Neural crest cell (in vitro differentiated cells): Measurements from ENCODE around the gene ZC3HAV1L. TPM values are rescaled to one million over a fixed set of nuclear protein-coding genes. Genes with fewer than 3 reads are reported as not detected.

Experiments used
- DNase-seq: peaks from one replicate; pipeline ENCODE4 v3.0.0; 2021; ENCODE audit warnings: low read depth, mixed read lengths, low spot score
- H3K27ac Mint-ChIP-seq: one replicate; pipeline ENCODE4 v1.8.0; 2021; ENCODE audit warnings: mild to moderate bottlenecking, mixed read lengths; ENCODE audit not compliant: unreplicated experiment
- H3K27me3 Mint-ChIP-seq: 2 replicates; pipeline ENCODE4 v1.8.0; 2021; ENCODE audit warnings: low read depth, mild to moderate bottlenecking, mixed read lengths
- H3K36me3 Mint-ChIP-seq: 2 replicates; pipeline ENCODE4 v1.8.0; 2021; ENCODE audit warnings: low read depth, mild to moderate bottlenecking, mixed read lengths
- H3K4me1 Mint-ChIP-seq: 2 replicates; pipeline ENCODE4 v1.8.0; 2021; ENCODE audit warnings: mixed read lengths
- H3K4me3 Mint-ChIP-seq: one replicate; pipeline ENCODE4 v1.8.0; 2021; ENCODE audit warnings: mild to moderate bottlenecking, mixed read lengths
- H3K9me3 Mint-ChIP-seq: 2 replicates; pipeline ENCODE4 v1.8.0; 2021; ENCODE audit warnings: mixed read lengths
- total RNA-seq: library from RNA; stranded (reverse); gene quantifications from 2 replicates; pipeline ENCODE4 v1.2.1, GENCODE V29; 2021
- TF ChIP-seq, protein P1 (sequence below): fragments of 200-600 bp; sonication (generic); conservative IDR thresholded peaks from 2 replicates; pipeline ENCODE4 v1.5.0; 2021; ENCODE audit warnings: antibody characterized with exemption, mild to moderate bottlenecking

ZC3HAV1L gene
- total RNA-seq, 1 donor from 2014 or later, result 0.44 TPM

GRCh38 chr7:139054101-139054500 lies 18.3 kb upstream of the ZC3HAV1L start:
- H3K9me3 Mint-ChIP-seq, result no peaks in the 10 kb centered on the region
- H3K27me3 Mint-ChIP-seq, result no peaks in the 10 kb centered on the region
- H3K4me1 Mint-ChIP-seq, result no peaks in the 10 kb centered on the region
- H3K36me3 Mint-ChIP-seq, result peaks cover 6% of the 10 kb centered on the region
- TF ChIP-seq, protein P1, sequence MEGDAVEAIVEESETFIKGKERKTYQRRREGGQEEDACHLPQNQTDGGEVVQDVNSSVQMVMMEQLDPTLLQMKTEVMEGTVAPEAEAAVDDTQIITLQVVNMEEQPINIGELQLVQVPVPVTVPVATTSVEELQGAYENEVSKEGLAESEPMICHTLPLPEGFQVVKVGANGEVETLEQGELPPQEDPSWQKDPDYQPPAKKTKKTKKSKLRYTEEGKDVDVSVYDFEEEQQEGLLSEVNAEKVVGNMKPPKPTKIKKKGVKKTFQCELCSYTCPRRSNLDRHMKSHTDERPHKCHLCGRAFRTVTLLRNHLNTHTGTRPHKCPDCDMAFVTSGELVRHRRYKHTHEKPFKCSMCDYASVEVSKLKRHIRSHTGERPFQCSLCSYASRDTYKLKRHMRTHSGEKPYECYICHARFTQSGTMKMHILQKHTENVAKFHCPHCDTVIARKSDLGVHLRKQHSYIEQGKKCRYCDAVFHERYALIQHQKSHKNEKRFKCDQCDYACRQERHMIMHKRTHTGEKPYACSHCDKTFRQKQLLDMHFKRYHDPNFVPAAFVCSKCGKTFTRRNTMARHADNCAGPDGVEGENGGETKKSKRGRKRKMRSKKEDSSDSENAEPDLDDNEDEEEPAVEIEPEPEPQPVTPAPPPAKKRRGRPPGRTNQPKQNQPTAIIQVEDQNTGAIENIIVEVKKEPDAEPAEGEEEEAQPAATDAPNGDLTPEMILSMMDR, result no peak
- H3K27ac Mint-ChIP-seq, result peak overlapping the region; percentile 93
- DNase-seq, result no peak
- H3K4me3 Mint-ChIP-seq, result no peak overlapping the region

DNA sequence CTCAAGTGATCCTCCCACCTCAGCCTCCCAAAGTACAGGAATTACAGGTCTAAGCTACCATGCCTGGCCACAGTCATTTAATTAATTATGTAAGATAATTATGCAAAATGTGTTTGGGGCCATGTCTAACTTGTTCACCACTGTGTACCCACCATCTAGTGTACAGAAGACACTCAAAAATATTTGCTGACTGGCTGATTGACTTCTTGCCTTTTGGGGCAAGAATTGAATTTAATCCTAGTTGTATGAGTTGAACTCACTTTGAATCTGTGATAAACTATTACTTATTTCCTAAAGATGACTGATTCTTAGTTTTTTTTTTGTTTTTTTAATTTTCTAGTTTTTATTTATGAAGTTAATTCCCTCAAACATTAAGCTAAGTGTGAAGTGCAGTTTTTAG lies 15.8 kb upstream of the ZC3HAV1L start:
- no peak for DNase-seq
- Mint-ChIP-seq H3K9me3 (no peaks in the 10 kb centered on the region), H3K27me3 (no peaks in the 10 kb centered on the region), H3K36me3 (peaks cover 7% of the 10 kb centered on the region), H3K27ac (no peak overlapping the region), H3K4me3 (no peak overlapping the region), H3K4me1 (no peaks in the 10 kb centered on the region)
- TF ChIP-seq, protein P1, result no peak

DNA sequence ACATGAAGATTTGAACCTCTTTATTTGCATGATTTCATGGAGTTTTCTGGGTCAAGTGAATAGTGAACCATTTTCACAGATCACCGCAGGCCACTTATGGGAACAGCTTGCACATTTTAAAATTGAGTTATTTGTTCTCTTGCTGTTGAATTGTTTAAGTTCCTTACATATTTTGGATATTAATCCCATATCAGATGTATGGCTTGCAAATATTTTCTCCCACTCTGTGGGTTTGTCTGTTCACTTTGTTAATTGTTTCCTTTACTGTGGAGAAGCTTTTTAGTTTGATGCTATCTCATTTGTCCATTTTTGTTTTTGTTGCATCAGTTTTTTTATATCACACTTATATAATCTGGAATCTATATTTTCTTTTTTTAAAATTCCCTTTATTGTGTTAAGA lies 14.1 kb upstream of the ZC3HAV1L start:
- Mint-ChIP-seq H3K4me3 (no peak overlapping the region), H3K4me1 (no peaks in the 10 kb centered on the region), H3K36me3 (peaks cover 10% of the 10 kb centered on the region), H3K9me3 (no peaks in the 10 kb centered on the region), H3K27me3 (no peaks in the 10 kb centered on the region), H3K27ac (no peak overlapping the region)
- TF ChIP-seq, protein P1, result no peak
- no peak for DNase-seq

DNA sequence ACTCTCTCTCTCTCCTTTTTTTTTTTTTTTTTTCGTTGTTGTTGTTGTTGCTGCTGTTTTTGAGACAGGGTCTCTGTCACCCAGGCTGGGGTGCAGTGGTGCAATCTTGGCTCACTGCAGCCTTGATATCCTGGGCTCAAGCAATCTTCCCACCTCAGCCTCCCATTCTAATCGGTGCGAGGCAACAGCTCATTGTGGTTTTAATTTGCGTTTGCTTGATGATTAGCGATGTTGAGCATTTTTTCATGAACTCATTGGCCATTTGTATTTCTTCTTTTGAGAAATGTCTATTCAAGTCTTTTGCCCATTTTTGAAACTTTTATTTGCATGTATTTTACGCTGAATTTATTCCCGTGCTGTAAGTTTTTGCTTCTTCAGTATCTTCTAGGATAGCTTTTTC lies 13.3 kb upstream of the ZC3HAV1L start:
- Mint-ChIP-seq H3K4me3 (no peak overlapping the region), H3K27me3 (no peaks in the 10 kb centered on the region), H3K9me3 (no peaks in the 10 kb centered on the region), H3K36me3 (peaks cover 7% of the 10 kb centered on the region), H3K27ac (no peak overlapping the region), H3K4me1 (no peaks in the 10 kb centered on the region)
- TF ChIP-seq, protein P1, result no peak
- no peak for DNase-seq

DNA sequence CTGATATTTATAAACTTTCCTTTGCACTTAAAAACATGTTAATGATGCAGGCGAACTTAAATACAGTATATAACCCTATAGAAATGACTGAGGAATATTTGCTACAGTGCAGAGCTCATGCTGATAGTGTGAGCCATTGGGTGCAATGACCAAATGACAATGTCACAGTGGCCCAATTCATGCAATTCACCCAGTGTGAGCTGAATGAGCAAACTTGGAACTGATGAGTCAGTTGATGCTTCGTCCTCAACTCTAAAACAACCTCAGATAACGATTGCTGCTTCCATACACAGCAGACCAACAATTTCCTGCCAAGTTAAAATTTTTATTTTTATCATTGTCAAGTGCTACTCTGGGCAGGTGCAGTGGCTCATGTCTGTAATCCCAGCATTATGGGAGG lies 12.1 kb upstream of the ZC3HAV1L start:
- Mint-ChIP-seq H3K4me3 (no peak overlapping the region), H3K9me3 (no peaks in the 10 kb centered on the region), H3K36me3 (peaks cover 7% of the 10 kb centered on the region), H3K27me3 (no peaks in the 10 kb centered on the region), H3K27ac (no peak overlapping the region), H3K4me1 (no peaks in the 10 kb centered on the region)
- TF ChIP-seq, protein P1, result no peak
- no peak for DNase-seq

DNA sequence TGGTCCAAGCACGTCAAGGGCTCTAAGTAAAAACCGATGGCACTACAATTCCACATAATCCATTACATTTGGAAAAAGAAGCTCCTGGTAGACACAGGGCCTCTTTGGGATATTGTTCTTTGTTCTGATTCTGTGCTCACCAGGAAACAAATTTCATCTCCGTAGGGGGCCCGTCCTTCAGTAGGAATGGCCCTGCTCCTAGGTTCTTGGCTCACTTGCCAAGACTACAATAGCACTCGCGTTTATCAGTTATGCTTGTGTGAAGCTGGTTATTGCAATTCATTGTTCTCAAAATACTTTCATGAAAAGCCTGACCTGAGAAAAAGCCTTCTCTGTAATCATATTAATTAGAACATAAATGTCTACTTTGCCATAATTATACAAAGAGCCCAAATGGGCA lies 10.3 kb upstream of the ZC3HAV1L start:
- peaks cover 3% of the 10 kb centered on the region for H3K36me3 Mint-ChIP-seq
- TF ChIP-seq, protein P1, result no peak
- no peaks in the 10 kb centered on the region for H3K27me3 Mint-ChIP-seq
- no peak overlapping the region for H3K27ac Mint-ChIP-seq
- H3K9me3 Mint-ChIP-seq, result no peaks in the 10 kb centered on the region
- H3K4me1 Mint-ChIP-seq, result no peaks in the 10 kb centered on the region
- H3K4me3 Mint-ChIP-seq, result no peak overlapping the region
- no peak for DNase-seq
